ENCODE measurements around the gene MOCS1. TPM values are rescaled to one million over a fixed set of nuclear protein-coding genes. Genes with fewer than 3 reads are reported as not detected.

MOCS1 gene
- polyA plus RNA-seq, 3 donors = 0.05 to 0.26 (median 0.12) TPM

GRCh38 chr6:39926668-39927067, 7.6 kb downstream of the MOCS1 start:
- intact Hi-C loops (cut with micrococcal nuclease) = no loop called here
- H3K4me1 ChIP-seq (ENCODE audit: control insufficient read depth in 1 of 2, insufficient read depth in 2 of 2, low read length in 2 of 2) = no peaks in the 10 kb centered on the region
- Mint-ChIP-seq H3K4me1 (no peaks in the 10 kb centered on the region), H3K4me3 (no peak overlapping the region), H3K27me3 (ENCODE audit: low read depth in 3 of 3) (peaks cover 3 to 5% (median 4%) of the 10 kb centered on the region in 3 donors), H3K27ac (no peak overlapping the region), H3K36me3 (no peaks in the 10 kb centered on the region), H3K9me3 (peaks cover 0 to 4% (median 1%) of the 10 kb centered on the region in 7 donors)
- no peak overlapping the region for H2AFZ ChIP-seq (ENCODE audit: insufficient read depth, low read depth, low read length, poor library complexity, severe bottlenecking)
- H3K27me3 ChIP-seq (ENCODE audit: control insufficient read depth in 2 of 2, insufficient read depth in 2 of 2, low read length in 2 of 2) = no peaks in the 10 kb centered on the region
- DNase-seq = no peak
- TF ChIP-seq, protein P1, sequence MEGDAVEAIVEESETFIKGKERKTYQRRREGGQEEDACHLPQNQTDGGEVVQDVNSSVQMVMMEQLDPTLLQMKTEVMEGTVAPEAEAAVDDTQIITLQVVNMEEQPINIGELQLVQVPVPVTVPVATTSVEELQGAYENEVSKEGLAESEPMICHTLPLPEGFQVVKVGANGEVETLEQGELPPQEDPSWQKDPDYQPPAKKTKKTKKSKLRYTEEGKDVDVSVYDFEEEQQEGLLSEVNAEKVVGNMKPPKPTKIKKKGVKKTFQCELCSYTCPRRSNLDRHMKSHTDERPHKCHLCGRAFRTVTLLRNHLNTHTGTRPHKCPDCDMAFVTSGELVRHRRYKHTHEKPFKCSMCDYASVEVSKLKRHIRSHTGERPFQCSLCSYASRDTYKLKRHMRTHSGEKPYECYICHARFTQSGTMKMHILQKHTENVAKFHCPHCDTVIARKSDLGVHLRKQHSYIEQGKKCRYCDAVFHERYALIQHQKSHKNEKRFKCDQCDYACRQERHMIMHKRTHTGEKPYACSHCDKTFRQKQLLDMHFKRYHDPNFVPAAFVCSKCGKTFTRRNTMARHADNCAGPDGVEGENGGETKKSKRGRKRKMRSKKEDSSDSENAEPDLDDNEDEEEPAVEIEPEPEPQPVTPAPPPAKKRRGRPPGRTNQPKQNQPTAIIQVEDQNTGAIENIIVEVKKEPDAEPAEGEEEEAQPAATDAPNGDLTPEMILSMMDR (IDR thresholded peaks at IDR 0.05) = no peak
- H3K27ac ChIP-seq (ENCODE audit: low read depth in 1 of 2, low read length in 2 of 2) = no peak overlapping the region
- WGBS (ENCODE audit: insufficient coverage) = no CpG with 5 or more reads among the region's 3 CpGs
- no peaks in the 10 kb centered on the region for H3K79me2 ChIP-seq (ENCODE audit: insufficient read depth, low read length)
- no peaks in the 10 kb centered on the region for H3K36me3 ChIP-seq (replicated peaks in 1 of 2; ENCODE audit: control insufficient read depth in 1 of 2, insufficient read depth in 2 of 2, low read length in 2 of 2)
- H3K4me2 ChIP-seq (replicated peaks; ENCODE audit: extremely low read depth, low read length, poor library complexity, severe bottlenecking) = no peak overlapping the region
- no peaks in the 10 kb centered on the region for H4K20me1 ChIP-seq (ENCODE audit: insufficient read depth, low read length)
- H3K9me3 ChIP-seq (replicated peaks in 1 of 2; ENCODE audit: control insufficient read depth in 1 of 2, insufficient read depth in 1 of 2, low read length in 2 of 2) = no peaks in the 10 kb centered on the region
- H3K9ac ChIP-seq (ENCODE audit: insufficient read depth, low read length, poor library complexity, severe bottlenecking) = no peak overlapping the region
- no peak overlapping the region for H3K4me3 ChIP-seq (replicated peaks in 1 of 3; ENCODE audit: low read depth in 2 of 3, low read length in 3 of 3)

GRCh38 chr6:39925931-39926290, 8.4 kb downstream of the MOCS1 start:
- intact Hi-C loops (cut with micrococcal nuclease) = no loop called here
- no peaks in the 10 kb centered on the region for H3K36me3 Mint-ChIP-seq
- TF ChIP-seq, protein P1 (IDR thresholded peaks at IDR 0.05) = no peak
- no CpG with 5 or more reads among the region's 3 CpGs for WGBS (ENCODE audit: insufficient coverage)
- H3K4me3 Mint-ChIP-seq = no peak overlapping the region
- H3K9ac ChIP-seq (ENCODE audit: insufficient read depth, low read length, poor library complexity, severe bottlenecking) = no peak overlapping the region
- no peak overlapping the region for H3K4me3 ChIP-seq (replicated peaks in 1 of 3; ENCODE audit: low read depth in 2 of 3, low read length in 3 of 3)
- H3K27ac ChIP-seq (ENCODE audit: low read depth in 1 of 2, low read length in 2 of 2) = no peak overlapping the region
- no peaks in the 10 kb centered on the region for H4K20me1 ChIP-seq (ENCODE audit: insufficient read depth, low read length)
- H2AFZ ChIP-seq (ENCODE audit: insufficient read depth, low read depth, low read length, poor library complexity, severe bottlenecking) = no peak overlapping the region
- no peaks in the 10 kb centered on the region for H3K79me2 ChIP-seq (ENCODE audit: insufficient read depth, low read length)
- peaks cover 0 to 4% (median 1%) of the 10 kb centered on the region in 7 donors for H3K9me3 Mint-ChIP-seq
- DNase-seq = no peak
- H3K4me2 ChIP-seq (replicated peaks; ENCODE audit: extremely low read depth, low read length, poor library complexity, severe bottlenecking) = no peak overlapping the region
- no peaks in the 10 kb centered on the region for H3K4me1 Mint-ChIP-seq
- no peak overlapping the region for H3K27ac Mint-ChIP-seq
- no peaks in the 10 kb centered on the region for H3K9me3 ChIP-seq (replicated peaks in 1 of 2; ENCODE audit: control insufficient read depth in 1 of 2, insufficient read depth in 1 of 2, low read length in 2 of 2)
- no peaks in the 10 kb centered on the region for H3K4me1 ChIP-seq (ENCODE audit: control insufficient read depth in 1 of 2, insufficient read depth in 2 of 2, low read length in 2 of 2)
- H3K36me3 ChIP-seq (replicated peaks in 1 of 2; ENCODE audit: control insufficient read depth in 1 of 2, insufficient read depth in 2 of 2, low read length in 2 of 2) = no peaks in the 10 kb centered on the region
- H3K27me3 ChIP-seq (ENCODE audit: control insufficient read depth in 2 of 2, insufficient read depth in 2 of 2, low read length in 2 of 2) = no peaks in the 10 kb centered on the region
- H3K27me3 Mint-ChIP-seq (ENCODE audit: low read depth in 3 of 3) = peaks cover 2 to 3% (median 2%) of the 10 kb centered on the region in 3 donors
